ENCODE data around the gene PIN1.
A peak's percentile ranks its signal among the peaks of the same experiment; 100 is the strongest.

The PIN1 gene

GRCh38 chr19:9857076-9857721 lies 22.1 kb downstream of the PIN1 start:
- DNase-seq: no peak

DNA sequence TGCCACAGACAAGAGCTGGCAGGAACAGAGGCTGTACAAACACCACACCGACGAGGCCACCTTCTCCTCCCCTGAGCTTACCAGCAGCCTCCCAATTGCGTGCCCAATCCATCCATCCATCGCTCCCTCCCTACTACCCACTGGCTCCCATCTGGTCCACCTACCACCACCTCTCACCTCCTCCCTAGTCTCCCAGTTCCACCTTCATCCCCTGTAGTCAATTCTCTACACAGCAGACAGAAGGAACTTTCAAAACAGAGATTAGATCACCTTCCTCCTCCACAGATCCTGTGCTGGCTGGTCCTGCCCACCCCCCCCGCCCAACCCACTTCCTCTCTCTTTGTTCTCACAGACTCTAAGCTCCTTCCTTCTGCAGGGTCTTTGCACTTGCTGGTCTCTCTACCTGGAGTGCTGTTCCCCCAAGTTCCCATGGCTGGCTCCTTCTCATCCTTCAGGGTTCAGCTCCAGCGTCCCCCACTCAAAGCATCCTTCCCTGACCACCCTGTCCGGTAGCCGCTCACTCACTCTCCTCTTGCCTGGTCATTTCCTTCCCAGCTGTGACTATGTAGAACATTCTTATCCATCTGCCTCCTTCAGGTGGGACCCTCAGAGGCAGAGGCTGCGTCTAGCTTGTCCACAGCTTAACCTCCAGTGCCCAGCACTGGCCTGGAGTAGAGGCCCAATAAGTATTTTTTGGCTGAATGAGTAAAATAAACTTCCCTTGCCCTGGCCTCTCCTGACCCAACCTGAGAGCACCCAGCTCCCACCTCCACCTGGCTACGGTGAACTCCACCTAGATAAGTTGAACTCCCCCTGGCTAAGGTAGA lies 23.0 kb downstream of the PIN1 start:
- DNase-seq: no peak

DNA sequence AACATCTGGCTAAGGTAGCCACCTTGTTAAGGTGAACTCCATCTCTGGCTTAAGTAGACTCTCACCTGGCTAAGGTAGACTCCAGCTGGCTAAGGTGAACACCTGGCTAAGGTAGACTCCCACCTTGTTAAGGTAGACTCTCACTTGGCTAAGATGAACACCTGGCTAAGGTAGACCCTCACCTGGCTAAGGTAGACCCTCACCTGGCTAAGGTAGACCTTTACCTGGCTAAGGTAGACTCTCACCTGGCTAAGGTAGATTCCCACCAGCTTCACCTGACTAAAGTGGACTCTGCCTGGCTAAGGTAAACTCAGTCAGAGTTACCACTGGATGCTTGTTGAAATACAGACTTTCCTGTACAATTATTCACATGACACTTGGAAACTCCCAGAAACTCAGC lies 23.6 kb downstream of the PIN1 start:
- DNase-seq: no peak

- no peak for DNase-seq
Observed at GRCh38 chr19:9860407-9860806, 25.3 kb downstream of the PIN1 start.

DNA sequence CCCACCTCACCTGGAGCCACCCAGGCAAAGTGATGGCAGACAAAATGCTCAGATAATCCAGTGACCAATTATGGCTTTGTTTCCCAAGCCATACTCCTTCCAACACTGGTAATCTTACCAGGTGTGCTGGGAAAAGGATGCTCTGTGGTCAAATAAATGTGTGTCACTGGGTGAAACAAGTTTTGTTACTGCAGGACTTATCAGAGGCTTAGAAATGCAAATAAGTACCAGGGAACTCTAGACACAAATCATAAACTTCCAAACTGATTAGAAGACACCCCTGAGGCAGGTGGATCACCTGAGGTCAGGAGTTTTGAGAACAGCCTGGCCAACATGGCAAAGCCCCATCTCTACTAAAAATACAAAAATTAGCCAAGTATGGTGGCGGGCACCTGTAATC lies 26.4 kb downstream of the PIN1 start:
- DNase-seq: no peak

DNA sequence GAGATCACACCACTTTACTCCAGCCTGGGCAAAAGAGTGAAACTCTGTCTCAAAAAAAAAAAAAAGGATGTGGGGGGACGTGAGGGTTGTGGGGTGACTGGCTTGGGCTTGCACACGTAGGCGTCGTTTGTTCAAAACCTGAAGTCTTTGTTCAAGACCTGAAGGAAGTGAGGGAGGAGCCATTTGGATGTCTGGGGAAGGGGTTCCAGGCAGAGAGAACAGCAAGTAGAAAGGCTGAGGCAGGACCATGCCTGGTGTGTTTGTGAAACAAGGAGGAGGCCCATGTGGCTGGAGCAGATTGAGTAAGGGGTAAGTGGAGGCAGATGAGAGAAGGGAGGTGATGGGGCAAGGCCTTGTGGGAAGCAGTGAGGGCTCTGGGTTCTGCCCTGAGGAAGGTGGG lies 27.8 kb downstream of the PIN1 start:
- no peak for DNase-seq

- no peak for DNase-seq
Observed at GRCh38 chr19:9863759-9864158, 28.6 kb downstream of the PIN1 start.

- no peak for DNase-seq
Observed at GRCh38 chr19:9865732-9866501, 30.8 kb downstream of the PIN1 start.

- no peak for DNase-seq
Observed at GRCh38 chr19:9868983-9869617, 34.0 kb downstream of the PIN1 start.

DNA sequence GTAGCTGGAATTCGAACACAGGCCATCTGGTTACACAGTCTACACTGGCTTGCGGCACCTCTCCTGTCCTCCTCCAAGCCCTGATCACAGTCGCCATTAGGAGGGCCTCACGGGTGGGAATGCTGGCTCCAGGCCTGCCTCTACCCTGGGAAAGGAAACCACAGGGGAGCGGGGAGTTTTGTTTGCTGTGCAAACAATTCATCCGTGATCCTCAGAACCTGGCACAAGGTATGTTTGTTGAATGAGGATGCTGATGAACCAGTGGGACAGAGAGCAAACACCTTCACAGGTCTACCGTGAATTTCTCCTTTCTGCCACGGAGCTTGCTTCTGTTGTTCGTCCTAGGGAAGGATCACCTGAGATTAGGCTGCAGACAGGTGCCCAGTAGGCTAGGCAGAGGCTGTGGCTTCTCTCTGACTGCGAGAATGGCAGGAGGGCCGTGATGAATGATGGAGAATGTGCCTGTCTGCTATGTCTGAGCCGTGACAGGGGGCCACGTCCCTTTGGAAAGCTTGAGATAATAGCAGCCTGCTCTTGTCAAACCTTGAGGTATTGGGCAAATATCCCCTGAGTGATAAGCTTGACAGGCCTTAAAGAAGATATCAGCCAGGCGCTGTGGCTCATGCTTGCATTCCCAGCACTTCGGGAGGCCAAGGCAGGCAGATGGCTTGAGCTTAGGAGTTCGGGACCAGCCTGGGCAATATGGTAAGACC lies 36.7 kb downstream of the PIN1 start:
- DNase-seq: peak; percentile 51

DNA sequence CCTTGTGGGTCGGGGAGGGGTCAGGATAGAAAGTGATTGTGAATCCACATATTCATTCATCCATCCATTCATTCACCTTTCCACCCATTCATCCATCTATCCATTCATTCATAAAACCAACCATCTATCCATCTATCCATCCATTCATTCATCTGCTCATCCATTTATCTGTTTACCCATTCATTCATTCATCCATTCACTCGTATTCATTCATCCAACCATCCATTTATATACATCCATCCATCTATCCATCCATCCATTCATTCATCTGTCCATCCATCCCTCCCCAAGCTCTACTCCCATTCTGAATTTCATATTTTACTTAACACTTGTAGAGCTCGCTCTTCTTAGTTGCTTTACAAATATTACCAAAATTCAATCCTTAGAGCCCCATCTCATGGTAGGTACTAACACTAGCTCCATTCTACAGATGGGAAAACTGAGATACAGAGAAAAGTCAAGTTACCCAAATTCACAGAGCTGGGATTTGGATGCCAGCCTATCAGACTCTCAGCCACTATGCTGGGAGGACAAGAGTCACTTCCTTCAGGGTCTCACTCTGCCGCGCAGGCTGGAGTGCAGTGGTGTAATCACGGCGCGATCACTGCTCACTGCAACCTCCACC lies 37.6 kb downstream of the PIN1 start:
- DNase-seq: no peak

DNA sequence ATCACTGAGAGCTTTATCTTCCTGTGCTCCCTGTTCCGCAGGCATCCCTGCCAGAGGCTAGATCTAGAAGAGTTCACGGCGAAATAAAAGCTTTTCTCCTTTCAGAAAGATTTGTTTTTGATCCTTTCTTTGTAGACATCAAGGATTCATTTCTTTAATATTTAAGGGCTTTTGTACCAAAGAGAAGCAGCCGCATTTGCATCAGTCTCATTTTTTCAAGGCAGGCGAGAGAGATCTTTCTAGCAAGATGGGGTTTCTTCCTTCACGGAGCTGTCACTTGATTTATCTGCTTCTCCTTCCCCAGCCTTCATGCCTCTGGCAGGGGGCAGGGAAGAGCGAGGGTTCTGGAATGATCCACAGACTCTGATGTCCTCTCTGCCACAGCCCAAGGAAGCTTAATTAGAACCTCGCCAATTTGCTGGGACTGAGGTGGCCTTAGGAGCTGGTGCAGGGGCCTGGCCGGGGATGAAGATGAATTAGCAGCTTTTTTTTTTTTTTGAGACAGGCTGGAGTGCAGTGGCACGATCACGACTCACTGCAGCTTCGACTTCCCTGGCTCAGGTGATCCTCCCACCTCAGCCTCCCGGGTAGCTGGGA lies 40.0 kb downstream of the PIN1 start:
- DNase-seq: no peak

DNA sequence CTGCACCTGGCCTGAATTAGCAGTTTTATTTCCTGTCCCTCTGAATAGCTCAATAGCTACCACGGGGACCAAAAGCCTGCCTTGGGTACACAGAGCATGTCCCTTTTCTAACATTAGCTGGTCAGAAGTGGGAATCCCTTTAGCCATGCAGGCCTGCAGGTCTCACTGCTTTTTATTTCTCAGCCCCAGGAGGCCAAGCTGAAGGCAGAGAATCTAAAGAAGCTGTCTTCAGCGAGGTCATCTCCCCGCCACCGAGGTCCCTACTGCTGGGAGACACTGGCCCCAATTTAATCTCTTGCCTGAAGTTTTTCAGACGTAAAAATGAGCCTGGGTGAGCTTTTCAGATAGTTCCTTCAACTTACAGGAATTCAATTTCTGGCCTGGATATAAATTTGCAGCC lies 40.7 kb downstream of the PIN1 start:
- no peak for DNase-seq

DNA sequence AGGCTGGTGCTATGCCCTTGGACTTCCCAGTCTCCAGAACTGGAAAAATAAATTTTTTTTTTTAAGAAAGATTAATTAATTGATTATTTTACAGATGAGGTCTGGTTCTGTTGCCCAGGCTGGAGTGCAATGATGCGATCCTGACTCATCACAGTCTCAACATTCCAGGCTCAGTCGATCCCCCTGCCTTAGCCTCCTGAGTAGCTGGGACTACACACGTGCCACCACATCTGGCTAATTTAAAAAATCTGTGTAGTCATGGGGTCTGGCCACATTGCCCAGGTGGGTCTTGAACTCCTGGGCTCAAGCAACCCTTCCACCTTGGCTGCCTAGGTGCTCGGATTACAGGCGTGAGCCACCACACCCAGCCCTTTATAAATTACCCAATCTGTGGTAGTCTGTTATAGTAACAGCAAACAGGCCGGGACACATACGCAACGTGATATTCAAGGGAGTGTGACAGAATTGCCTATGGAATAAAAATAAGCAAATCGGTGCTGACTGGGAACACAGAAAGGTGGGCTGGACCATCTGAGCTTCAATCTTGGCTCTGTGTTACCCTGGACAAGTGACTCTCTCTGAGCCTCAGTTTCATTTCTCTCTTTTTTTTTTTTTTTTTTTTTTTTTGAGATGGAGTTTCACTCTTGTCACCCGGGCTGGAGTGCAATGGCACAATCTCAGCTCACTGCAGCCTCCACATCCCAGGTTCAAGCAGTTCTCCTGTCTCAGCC lies 42.8 kb downstream of the PIN1 start:
- no peak for DNase-seq

- no peak for DNase-seq
Observed at GRCh38 chr19:9878511-9879196, 43.5 kb downstream of the PIN1 start.

DNA sequence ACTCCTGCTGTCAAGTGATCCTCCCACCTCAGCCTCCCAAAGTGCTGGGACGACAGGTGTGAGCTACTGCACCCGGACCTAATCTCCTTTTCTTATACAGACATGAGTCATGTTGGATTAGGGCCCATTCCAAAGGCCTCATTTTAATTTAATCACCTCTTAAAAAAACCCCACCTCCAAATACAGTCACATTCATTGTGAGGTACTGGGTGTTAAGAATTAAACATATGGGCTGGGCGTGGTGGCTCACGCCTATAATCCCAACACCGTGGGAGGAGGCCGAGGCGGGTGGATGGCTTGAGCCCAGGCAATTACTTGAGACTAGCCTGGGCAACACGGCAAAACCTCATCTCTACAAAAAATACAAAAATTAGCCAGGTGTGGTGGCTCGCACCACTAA lies 46.6 kb downstream of the PIN1 start:
- no peak for DNase-seq

GRCh38 chr19:9883231-9883758 lies 48.2 kb downstream of the PIN1 start:
- DNase-seq: peak; percentile 89

- no peak for DNase-seq
Observed at GRCh38 chr19:9883764-9884163, 48.6 kb downstream of the PIN1 start.

GRCh38 chr19:9885077-9885552 lies 50.0 kb downstream of the PIN1 start:
- DNase-seq: peak; percentile 76

Measured in NCI-H1092 treated with DMSO at 0.1 percent for 48 hours (cell line).